ENCODE results near the gene OR9I1.

- TF ChIP-seq POLR2A (IDR thresholded peaks at IDR 0.05) (no peak), CTCF (IDR thresholded peaks at IDR 0.05) (no peak)
Observed at GRCh38 chr11:58142761-58143160, 17.4 kb upstream of the OR9I1 start.

All from esophagus squamous epithelium (tissue), 4 donors.